HG02943 (cell line): ENCODE data around the gene SLC6A3.

Source experiments
- ATAC-seq: cut with Tn5 transposase; IDR thresholded peaks from one replicate; pipeline ENCODE4 v1.9.1; 2021; ENCODE audit warnings: mild to moderate bottlenecking, low read depth, moderate library complexity; ENCODE audit not compliant: unreplicated experiment

Gene SLC6A3

DNA sequence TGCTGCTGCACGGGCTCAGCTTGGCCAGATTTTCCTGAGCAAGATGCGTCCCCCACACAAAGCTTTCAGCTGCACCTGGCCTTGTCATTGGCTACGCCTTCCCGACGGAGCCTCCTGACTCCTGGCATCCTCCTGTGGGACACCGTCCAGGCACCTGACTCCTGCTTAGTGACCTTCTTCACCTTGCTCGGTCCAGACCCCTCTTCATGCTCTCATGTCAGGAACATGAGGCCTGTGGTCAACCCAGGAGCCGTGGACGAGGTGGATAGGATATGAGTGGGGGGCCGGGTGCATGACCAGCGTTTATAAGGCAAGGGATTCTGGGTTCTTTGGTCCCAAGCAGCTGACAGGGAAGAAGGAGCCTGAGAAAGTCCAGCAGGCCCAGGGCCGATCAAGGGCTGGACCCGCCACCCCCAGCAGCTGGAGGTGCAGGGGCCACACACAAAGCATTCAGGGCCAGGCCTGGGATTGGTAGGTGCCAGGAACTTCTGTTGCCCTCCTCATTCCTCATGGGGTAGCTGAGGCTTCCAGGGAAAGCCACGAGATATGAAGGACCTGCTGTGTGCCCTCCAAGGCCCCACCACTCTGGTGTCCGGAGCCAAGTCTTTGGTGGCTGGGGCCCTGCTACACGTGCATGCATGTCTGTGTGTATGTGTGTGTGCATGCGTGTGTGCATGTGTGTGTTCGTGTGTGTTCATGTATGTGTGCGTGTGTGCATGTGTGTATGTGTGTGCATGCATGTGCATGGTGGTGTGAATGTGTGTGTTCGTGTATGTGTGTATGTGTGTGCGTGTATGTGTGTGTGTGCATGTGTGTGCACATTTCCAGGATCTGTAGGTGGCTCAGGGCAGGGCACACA lies 34.9 kb downstream of the SLC6A3 start:
- no peak for ATAC-seq

DNA sequence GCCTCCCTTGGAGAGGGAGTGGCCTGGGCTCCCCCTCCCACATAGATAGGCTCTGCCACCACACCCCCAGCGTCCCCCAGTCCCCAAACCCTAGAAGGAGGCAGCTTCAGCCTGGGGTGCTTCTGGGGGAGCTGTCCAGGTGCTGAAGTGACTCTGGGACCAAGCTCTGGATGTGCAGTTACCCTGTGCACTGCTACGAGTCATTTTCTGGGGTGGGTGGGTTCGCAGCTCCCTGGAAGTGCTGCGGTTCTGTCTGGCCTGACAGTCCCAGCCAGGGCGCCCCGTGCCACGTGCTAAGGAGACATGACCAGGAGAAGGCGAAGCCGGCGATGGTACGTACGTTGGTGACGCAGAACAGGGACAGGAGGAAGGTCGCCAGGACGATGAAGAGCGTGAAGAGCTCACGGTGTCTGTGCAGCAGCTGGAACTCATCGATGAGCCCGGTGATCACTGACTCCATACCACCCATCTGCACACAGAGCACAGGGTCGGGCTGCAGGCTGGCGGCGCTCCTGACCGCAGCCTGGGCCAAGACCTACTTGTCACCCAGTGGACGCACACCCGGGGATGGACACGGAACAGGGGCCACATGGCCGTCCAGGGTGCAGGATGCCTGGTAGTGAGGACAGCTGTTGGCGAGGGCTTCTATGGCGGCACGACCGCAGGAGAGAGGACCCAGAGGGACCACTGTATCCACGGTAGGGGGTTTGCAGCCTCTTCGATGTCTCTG lies 35.7 kb downstream of the SLC6A3 start:
- ATAC-seq: no peak

DNA sequence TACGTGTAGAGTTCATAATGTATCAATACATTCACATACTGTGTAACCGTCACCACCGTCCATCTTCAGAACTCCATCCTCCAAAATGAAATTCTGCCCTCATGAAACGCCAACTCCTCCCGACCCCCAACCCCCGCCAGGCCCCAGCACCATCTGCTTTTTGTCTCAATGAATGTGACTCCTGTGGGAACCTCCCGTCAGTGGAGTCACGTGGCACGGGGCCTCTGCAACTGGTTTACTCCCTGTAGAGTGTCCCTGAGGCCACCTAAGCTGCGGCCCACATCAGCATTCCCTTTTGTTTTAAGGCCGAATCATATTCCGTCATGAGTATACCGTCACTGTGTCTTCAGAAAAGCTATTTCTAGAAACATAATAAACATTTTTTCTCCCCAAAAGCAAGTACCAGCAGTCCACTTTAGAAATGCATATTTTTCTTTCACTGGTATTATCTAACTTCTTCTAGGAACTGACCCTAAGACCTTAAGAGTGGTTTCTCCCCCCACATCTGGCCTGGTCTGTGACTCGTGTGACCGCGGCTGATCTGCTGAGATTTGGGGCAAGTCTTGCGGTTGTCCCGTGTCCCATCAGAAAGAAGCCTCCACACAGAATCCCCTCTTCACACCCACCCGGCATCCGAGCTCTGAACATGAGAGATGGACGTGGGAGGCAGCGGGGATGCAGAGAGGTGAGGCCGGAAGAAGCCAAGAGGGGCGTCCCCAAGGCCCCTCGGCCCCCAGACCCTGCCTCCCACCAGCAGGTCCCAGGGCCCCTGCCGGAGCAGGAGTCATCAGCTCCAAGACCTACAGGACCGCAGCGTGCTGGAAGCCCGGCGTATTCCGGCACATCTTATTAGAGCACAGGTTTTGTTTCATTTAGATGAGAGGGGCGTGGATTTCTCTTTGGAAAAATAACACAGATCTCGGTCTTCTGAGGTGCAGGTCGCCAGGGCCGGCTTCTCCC lies 38.3 kb downstream of the SLC6A3 start:
- no peak for ATAC-seq

DNA sequence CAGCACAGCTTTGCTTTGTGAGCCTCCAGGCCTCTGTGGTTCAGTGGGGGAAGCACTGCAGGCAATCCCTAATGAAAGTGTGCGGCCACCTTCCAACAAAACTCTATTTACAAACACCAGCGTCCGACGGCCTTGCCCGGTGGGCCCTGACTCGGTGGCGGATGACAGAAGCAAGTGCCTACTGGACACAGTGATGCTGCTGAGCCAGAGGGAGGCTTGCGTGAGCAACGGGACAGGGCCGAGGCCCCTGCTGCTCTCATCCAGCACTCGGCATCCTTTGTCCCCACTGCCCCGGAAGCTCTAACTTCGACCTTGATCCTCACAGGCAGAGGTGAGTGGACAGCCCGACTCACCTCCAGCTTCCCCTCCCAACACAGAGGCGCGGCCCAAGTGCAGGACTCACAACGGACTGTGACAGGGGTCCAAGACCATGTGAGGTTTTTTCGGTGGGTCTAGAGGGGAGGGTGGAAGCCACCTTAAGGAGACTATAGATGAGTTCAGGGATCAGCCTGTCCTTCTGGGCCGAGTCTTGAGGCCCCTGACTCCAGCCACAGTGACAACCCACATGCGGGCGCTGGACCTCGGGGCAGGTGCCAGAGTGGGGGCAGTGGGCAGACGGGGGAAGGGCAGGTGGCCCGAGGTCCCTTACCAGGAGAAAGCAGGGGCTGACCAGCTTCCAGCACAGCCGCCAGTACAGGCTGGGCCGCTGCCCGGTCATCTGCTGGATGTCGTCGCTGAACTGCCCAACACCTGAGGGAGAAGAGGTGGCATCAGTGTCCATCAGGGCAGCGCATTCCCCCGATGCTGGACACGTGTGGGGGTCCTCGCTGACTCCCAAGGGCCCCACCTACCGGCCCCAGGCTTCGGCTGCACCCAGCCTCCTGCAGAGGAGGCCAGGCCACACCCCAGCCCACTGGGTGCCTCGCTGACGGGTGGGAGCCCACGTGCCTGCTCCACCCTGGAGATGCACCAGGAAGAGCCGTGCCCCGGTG lies 39.4 kb downstream of the SLC6A3 start:
- ATAC-seq: no peak

DNA sequence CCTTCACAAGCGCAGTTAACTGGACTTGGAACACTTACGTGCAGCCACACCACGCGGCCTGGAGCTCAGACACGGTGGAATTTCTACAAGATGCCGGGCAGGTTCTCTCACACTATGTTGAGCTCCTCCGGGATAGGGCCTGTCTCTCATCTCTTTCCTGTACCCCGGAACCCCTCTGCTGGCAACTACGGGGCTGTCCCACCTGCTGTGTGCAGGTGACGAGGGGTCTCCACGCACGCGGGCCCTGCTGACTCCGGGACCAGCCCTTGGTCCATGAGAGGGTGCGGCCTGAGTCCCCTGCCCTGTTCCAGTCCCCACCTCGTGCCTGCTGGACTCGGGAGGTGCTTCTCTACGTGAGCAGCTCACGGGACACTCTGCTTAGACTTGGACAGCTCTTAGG lies 40.1 kb downstream of the SLC6A3 start:
- ATAC-seq: no peak

DNA sequence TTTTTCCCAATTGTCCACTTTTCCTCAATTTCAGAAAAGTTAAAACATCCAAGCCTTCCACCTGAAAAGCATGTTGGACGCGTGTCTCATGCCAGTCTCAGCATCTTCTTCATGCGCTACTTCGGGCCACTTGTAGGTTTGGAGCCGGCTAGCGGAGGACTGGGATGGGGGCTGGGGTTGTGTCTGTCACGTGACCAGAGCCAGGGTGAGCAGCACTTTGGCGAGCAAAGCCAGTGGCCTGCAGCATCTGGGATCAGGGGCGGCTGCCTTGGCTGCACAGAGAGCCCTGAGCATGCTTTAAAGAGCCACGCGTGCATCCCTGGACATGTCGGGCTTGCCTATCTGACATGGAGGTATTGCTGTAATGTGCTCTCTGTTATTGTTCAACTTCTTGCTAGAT lies 41.2 kb downstream of the SLC6A3 start:
- ATAC-seq: no peak

DNA sequence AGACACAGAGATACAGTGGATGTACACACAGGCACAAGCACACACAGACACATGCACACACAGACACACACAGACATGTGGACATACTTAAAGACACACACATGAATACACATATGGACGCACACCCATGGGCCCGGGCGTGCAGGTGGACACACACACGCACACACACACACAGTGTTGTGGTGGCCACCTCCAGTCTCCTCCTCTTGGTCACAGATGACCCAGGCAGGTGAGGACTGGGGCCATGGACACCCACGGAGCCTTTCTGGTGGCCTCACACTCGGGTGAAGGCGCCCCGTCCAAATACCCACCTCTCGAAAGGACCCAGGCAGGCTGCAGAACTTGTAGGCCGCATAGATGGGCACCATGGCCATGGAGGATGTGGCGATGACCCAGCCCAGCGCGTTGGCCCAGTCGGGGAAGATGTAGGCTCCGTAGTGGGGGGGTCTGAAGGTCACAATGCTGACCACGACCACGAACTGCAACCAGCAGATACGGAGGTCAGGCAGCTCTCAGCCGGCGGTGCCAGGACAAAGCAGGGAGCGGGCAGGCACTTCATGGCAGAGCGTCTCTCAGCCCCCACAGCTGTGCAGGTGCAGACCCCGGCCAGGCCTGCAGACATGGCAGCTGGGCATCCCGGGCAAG lies 42.5 kb downstream of the SLC6A3 start:
- no peak for ATAC-seq

DNA sequence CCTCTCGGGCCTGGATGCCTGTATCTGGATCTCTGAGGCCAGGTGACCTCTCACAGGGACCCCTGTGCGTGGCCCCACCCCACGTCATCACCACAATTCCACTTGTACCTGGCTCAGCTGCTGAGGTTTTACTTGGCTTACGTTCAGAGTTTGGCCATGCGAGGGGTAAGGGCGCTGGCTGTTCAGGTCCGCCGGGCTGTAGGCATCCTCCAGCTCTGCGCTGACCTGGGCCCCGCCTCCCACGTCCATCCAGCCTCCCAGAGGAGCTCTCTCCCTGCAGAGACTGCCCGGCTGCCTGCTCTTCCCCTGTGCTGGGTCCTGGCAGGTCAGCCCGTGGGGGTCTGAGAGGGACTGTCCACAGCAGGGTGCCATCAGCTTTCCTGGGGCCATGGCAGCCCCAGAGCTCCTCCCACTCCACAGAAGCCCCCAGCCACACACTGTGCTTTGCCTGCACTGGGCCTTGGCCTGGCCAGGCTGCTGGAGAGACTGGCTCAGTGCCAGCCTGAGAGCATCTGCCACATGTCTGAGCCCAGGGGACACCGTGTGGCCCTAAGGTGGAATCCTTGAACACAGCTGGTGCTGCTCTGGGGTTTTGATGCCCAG lies 43.6 kb downstream of the SLC6A3 start:
- no peak for ATAC-seq

DNA sequence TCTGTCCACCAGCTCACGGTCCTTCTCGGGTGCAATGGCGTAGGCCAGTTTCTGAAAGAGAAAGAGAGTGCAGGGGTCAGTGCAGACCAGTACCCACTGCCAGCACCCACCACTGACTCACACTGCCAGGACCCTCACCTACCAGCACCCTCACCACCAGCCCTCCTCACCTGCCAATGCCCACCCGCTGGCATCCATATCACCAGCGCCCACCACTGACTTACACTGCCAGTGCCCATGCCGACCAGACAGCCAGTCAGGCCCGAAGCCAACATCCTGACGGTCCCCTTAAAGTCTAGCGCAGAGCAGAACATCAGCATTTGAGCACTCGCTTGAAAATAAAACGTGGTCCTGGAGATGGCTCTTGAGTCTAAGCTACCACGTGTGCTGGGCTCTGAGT lies 44.3 kb downstream of the SLC6A3 start:
- ATAC-seq: no peak

DNA sequence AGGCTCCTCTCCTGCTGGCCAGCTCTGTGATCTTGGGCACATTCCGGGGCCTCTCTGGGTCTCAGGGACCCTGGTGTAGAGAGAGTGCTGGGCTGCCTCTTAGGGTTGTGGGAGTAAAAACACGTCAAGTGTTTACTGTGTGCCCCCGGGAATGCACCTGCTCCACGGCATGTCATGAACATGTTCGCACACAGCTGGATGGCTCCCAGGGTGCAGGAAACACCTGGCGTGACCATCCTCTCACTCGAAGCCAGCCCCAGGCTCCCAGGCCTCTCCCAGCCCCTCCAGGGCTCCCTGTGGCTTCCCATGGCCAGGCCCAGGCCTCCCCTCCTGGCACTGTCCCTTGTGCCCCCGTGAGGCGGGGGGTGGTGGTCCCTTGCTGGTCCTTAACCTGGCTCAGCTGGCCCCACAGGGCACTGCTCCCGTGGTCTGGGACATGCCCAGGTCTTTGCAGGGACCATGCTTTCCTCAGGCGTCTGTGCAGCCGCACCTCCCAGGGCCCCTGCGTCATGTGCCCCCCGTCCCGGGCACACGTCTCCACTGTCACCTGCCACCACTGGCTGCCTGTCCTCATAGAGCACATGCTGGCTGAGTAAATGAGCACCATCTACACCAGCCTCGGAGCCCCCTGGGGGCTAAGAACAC lies 44.9 kb downstream of the SLC6A3 start:
- ATAC-seq: no peak

DNA sequence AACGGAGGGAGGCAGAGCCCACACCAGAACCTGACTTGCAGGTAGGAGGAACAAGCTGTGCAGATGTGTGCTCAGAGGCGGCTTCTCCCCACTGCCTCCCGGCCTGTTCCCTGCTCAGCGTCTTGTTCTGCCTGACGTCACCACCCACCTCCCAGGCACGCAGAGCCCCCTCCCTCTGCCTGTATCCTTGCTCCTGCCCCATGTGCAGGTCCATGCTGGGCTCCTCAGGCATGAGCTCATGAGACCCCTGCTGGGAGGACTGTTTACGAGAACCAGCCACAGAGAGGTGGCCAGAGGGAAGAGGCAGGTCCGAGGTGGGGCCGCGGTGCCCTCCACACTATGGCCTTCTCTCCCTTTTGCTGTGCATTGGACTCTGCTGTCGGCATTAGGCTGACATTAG lies 45.5 kb downstream of the SLC6A3 start:
- ATAC-seq: no peak

DNA sequence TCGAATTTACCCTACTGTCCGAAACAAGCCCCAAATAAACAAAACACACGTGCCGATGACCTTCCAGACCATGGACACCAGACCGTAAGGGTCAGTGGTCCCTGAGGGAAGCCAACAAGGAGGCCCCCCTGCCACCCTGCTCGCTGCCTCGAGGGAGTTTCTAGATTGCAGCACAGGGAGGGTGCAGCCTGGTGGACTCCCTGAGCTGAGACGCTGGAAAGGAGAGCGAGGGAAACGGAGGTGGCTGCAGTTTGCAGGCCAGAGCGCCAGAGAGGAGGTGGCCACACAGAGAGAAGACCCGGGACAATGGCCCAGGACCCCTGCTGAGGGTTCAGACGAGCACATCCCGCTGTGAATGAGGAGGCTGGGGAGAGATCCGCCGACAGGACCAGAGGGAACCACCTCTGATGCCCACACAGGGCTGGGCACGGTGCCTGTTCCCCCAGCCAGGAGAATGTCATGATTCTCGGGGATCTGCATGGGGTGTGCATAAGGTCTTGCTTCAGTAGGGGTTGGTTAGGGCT lies 48.9 kb downstream of the SLC6A3 start:
- no peak for ATAC-seq

DNA sequence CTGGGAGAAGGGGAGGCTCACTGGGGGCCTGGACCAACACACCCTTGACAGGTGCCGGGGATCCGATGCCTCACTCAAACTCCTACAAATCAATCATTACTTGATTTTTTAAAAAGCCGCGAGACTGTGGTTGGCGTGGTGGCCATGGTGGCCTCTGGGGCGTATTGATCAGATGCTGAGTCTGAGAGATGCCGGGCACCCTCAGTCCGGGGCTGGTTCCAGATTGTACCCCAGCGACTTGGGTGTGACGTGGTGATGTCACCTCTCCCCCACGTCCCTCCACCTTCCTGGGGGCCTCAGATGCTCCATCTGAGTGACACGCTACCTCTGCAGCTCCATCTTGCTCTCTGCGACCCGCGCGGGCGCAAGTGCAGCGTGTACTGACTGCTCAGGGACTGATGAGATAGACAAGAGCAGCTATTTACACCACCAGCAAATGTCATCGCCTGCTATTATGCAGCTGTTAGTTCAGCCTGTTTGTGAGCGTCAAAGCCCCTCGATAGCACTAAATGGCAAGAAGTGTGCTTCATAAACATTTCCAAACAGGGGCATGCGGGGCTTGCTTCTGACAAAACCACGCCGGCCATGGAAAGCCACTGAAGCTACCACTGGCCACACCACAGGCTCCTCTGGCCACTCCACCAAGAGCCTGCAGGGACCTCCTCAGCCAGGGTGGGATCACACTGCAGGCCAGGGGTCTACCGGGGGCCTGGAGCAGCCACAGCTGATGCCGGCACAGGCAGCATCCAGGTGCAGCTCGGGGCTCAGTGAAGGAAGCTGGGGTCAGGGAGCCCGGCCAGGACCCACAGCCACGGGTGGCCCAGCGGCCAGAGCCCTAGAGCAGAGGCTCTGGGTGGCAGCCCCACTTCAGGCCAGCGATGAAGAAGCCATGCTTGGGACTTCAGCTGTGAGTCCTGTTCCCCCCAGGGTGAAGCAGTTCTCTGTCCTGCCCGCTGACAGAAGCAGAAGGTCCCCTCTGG lies 50.1 kb downstream of the SLC6A3 start:
- no peak for ATAC-seq

DNA sequence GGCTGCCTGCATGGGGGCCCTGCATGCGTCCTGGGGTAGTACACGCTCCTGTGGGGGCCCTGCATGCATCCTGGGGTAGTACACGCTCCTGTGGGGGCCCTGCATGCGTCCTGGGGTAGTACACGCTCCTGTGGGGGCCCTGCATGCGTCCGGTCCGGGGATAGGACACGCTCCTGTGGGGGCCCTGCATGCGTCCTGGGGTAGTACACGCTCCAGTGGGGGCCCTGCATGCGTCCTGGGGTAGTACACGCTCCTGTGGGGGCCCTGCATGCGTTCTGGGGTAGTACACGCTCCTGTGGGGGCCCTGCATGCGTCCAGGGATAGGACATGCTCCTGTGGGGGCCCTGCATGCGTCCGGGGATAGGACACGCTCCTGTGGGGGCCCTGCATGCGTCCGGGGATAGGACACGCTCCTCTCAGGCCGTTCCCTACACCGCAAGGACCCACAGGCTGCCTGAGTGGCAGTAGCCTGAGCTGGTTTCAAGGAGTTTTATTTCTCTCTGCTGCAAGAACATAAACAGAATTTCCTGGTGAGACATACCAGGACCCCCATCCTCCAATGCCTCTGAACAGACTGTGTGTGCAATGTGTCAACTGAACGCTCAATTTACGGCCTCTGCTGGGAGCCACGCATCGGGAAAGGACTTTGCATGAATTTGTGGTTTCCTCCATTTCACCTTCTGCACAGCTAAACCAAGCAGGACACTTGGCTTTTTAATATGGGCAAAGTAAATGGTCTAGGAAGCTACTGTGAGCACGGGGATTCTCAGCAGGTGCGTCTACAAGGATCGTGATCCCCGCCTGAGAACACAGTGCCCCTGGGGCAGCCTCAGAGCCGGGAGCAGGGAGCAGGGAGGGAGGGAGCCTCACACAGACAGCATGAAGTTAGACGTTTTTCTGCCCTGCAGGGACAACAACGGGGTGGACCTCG lies 51.4 kb downstream of the SLC6A3 start:
- ATAC-seq: no peak

DNA sequence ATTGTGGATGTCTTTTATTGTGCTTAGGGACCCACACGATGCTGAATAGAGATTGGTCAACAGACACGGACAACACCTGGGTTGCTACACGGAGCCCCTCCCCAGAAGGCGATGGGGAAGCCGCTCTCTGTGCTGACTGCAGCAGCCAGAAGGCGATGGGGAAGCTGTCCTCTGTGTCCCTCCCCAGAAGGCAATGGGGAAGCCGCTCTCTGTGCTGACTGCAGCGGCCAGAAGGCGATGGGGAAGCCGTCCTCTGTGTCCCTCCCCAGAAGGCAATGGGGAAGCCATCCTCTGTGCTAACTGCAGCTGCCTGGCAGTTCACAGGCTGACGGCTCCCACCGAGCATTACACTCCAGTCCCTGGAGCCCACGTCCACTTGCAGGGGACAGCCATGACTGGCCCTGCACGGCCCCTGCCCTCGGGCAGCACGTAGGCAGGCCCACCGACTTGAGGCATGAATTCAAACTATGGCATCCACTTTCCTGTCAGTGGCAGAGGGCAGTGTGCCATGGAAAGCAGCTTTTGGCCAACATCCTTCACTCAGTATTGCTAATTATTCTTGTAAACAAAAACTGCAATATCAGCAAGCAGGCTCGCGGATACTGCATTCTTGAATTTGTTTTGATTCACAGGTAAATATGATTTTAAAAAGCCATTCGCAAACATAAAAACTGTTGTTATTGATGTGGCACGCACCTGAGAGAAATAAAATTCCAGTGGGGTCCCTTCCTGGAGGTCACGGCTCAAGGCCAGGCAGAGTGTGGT lies 52.3 kb downstream of the SLC6A3 start:
- ATAC-seq: no peak
